Uterus (tissue), 2 donors: ENCODE data around the gene NCBP3.

Experiments used
- CTCF ChIP-seq, 4 experiments: fragments of 200-600 bp in 2 of 4; fragments of 450-650 bp in 2 of 4; sonication (generic) in 2 of 4; IDR thresholded peaks; one replicate each; pipeline ENCODE4 v1.5.1; 2016 to 2019; ENCODE audit warnings: antibody characterized with exemption in 4 of 4, mild to moderate bottlenecking in 2 of 4, moderate library complexity in 1 of 4
- POLR2A ChIP-seq, 2 donors: fragments of 450-650 bp; IDR thresholded peaks; one replicate each; pipeline ENCODE4 v1.6.1; 2016; ENCODE audit warnings: antibody characterized with exemption in 2 of 2, mild to moderate bottlenecking in 1 of 2, moderate library complexity in 1 of 2

GRCh38 chr17:3852561-3852960 is 6.5 kb upstream of the NCBP3 start:
- TF ChIP-seq POLR2A (IDR thresholded peaks at IDR 0.05) (no peak), CTCF (IDR thresholded peaks at IDR 0.05) (no peak)
